Lower leg skin (tissue), 3 donors: ENCODE results near the gene RDH5.

Experiments
- POLR2A ChIP-seq, 2 donors: fragments of 450-650 bp; IDR thresholded peaks; one replicate each; pipeline ENCODE4 v1.6.1; 2016 to 2017; ENCODE audit warnings: antibody characterized with exemption in 2 of 2, mild to moderate bottlenecking in 1 of 2, moderate library complexity in 1 of 2
- TF ChIP-seq, protein P1 (sequence below), 3 donors: fragments of 450-650 bp; IDR thresholded peaks; one replicate each; pipeline ENCODE4 v1.5.1; 2016; ENCODE audit warnings: antibody characterized with exemption in 3 of 3, mild to moderate bottlenecking in 3 of 3, moderate library complexity in 2 of 3

DNA sequence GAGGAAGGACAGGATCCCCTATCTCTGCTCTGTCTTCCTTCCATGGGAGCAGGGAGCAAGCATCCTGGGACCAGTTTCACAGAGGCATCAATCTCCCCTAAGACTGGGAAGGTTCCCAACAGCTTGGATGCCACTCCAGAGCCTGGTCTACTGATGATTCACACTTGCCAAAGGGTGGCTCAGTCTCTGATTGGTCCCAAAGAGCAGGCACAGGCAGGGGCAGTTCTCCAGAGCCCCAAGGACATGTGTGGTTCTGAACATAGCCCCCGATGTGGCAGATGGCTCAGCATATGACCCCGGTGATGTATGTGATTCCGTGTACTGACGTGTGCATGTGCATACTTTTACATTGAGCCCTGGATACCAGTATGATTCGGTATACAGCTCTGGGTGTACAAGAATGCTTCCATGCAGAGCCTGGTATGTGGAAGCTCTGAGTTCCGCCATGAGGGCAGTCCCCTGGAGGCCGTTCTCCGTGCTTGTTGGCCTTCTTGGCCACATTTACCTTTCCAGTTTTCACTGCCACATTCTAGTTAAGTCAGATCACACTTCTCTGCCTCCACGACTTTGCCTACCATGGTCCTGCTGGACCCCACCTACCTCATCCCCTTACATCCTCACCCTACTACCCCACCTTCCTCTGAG is 33.7 kb upstream of the RDH5 start:
- TF ChIP-seq, protein P1, sequence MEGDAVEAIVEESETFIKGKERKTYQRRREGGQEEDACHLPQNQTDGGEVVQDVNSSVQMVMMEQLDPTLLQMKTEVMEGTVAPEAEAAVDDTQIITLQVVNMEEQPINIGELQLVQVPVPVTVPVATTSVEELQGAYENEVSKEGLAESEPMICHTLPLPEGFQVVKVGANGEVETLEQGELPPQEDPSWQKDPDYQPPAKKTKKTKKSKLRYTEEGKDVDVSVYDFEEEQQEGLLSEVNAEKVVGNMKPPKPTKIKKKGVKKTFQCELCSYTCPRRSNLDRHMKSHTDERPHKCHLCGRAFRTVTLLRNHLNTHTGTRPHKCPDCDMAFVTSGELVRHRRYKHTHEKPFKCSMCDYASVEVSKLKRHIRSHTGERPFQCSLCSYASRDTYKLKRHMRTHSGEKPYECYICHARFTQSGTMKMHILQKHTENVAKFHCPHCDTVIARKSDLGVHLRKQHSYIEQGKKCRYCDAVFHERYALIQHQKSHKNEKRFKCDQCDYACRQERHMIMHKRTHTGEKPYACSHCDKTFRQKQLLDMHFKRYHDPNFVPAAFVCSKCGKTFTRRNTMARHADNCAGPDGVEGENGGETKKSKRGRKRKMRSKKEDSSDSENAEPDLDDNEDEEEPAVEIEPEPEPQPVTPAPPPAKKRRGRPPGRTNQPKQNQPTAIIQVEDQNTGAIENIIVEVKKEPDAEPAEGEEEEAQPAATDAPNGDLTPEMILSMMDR (IDR thresholded peaks at IDR 0.05) = no peak
- no peak for TF ChIP-seq POLR2A (IDR thresholded peaks at IDR 0.05)
